WTC11 (cell line): ENCODE measurements around the gene LGR4. TPM values are rescaled to one million over a fixed set of nuclear protein-coding genes. Genes with fewer than 3 reads are reported as not detected.

Experiments
- ATAC-seq: fragments of 200-7000 bp; cut with Tn5 transposase; 2 replicates; pipeline ENCODE4 v1.10.0; 2021; ENCODE audit warnings: mild to moderate bottlenecking, moderate library complexity
- CTCF ChIA-PET: fragments of 300-600 bp; sonication (Branson Sonifier 250); formaldehyde crosslinking; loops from one replicate; lab custom pipeline; 2021; ENCODE audit warnings: antibody characterized with exemption; lab: Charles Lee
- POLR2A ChIA-PET: fragments of 350-600 bp; sonication (Branson Sonifier 250); formaldehyde crosslinking; loops from one replicate; lab custom pipeline; 2021; ENCODE audit warnings: antibody characterized with exemption; lab: Charles Lee
- DNase-seq: peaks from one replicate; pipeline ENCODE4 v3.0.0; 2021; ENCODE audit warnings: low spot score
- H3K27ac Mint-ChIP-seq: 2 replicates; pipeline ENCODE4 v1.8.0; 2021; ENCODE audit warnings: mixed read lengths
- H3K27me3 Mint-ChIP-seq: 2 replicates; pipeline ENCODE4 v1.8.0; 2021; ENCODE audit warnings: low read depth, mild to moderate bottlenecking, moderate library complexity, mixed read lengths
- H3K36me3 Mint-ChIP-seq: 2 replicates; pipeline ENCODE4 v1.8.0; 2021; ENCODE audit warnings: mixed read lengths
- H3K4me1 Mint-ChIP-seq: 2 replicates; pipeline ENCODE4 v1.8.0; 2022; ENCODE audit warnings: mixed read lengths
- H3K4me3 Mint-ChIP-seq: 2 replicates; pipeline ENCODE4 v1.8.0; 2021; ENCODE audit warnings: mild to moderate bottlenecking, moderate library complexity, mixed read lengths
- H3K9me3 Mint-ChIP-seq: 2 replicates; pipeline ENCODE4 v1.8.0; 2021; ENCODE audit warnings: mixed read lengths
- ATF2 ChIP-seq: sonication (generic); formaldehyde crosslinking; IDR thresholded peaks from 2 replicates; pipeline ENCODE4 v1.8.1; 2022; ENCODE audit warnings: low read depth, missing genetic modification reagents, borderline replicate concordance
- ATF3 ChIP-seq: sonication (generic); formaldehyde crosslinking; conservative IDR thresholded peaks from 2 replicates; pipeline ENCODE4 v1.8.1; 2022; ENCODE audit warnings: mild to moderate bottlenecking, missing genetic modification reagents
- ATF6 ChIP-seq: sonication (generic); formaldehyde crosslinking; IDR thresholded peaks from 2 replicates; pipeline ENCODE4 v1.8.1; 2023; ENCODE audit warnings: mild to moderate bottlenecking, missing genetic modification reagents
- JAZF1 ChIP-seq: fragments of 250-450 bp; sonication (Bioruptor Pico); IDR thresholded peaks from 2 replicates; pipeline ENCODE4 v1.9.0; 2021; ENCODE audit warnings: moderate library complexity, mild to moderate bottlenecking, inconsistent platforms
- MXD4 ChIP-seq: fragments of 250-450 bp; sonication (Bioruptor Pico); IDR thresholded peaks from 2 replicates; pipeline ENCODE4 v1.8.0; 2021; ENCODE audit warnings: mild to moderate bottlenecking, moderate library complexity, borderline replicate concordance
- NR3C1 ChIP-seq: sonication (generic); formaldehyde crosslinking; conservative IDR thresholded peaks from 2 replicates; pipeline ENCODE4 v1.8.1; 2023; ENCODE audit warnings: low read depth, mild to moderate bottlenecking, missing genetic modification reagents
- PREB ChIP-seq: sonication (generic); formaldehyde crosslinking; IDR thresholded peaks from 2 replicates; pipeline ENCODE4 v1.8.1; 2022; ENCODE audit warnings: mild to moderate bottlenecking, missing genetic modification reagents, moderate library complexity, borderline replicate concordance
- PRRX2 ChIP-seq: fragments of 250-450 bp; sonication (Bioruptor Pico); IDR thresholded peaks from 2 replicates; pipeline ENCODE4 v1.8.0; 2021; ENCODE audit warnings: mild to moderate bottlenecking
- SMAD4 ChIP-seq: sonication (generic); formaldehyde crosslinking; IDR thresholded peaks from 2 replicates; pipeline ENCODE4 v1.8.0; 2022; ENCODE audit warnings: mild to moderate bottlenecking, missing genetic modification reagents
- TEAD4 ChIP-seq: sonication (generic); formaldehyde crosslinking; IDR thresholded peaks from 2 replicates; pipeline ENCODE4 v1.8.0; 2022; ENCODE audit warnings: mild to moderate bottlenecking, missing genetic modification reagents
- USF1 ChIP-seq: sonication (generic); formaldehyde crosslinking; IDR thresholded peaks from 2 replicates; pipeline ENCODE4 v1.8.0; 2022; ENCODE audit warnings: mild to moderate bottlenecking, missing genetic modification reagents
- ZMAT4 ChIP-seq: fragments of 250-450 bp; sonication (Bioruptor Pico); IDR thresholded peaks from 2 replicates; pipeline ENCODE4 v1.9.0; 2021; ENCODE audit warnings: mild to moderate bottlenecking
- ZNF121 ChIP-seq: sonication (generic); formaldehyde crosslinking; IDR thresholded peaks from 2 replicates; pipeline ENCODE4 v1.8.0; 2023; ENCODE audit warnings: missing genetic modification reagents
- ZNF232 ChIP-seq: sonication (generic); formaldehyde crosslinking; IDR thresholded peaks from 2 replicates; pipeline ENCODE4 v1.8.0; 2022; ENCODE audit warnings: mild to moderate bottlenecking, missing genetic modification reagents
- ZNF416 ChIP-seq: fragments of 250-450 bp; sonication (Bioruptor Pico); IDR thresholded peaks from 2 replicates; pipeline ENCODE4 v1.9.0; 2021; ENCODE audit warnings: mild to moderate bottlenecking, inconsistent platforms
- ZNF425 ChIP-seq: fragments of 250-450 bp; sonication (Bioruptor Pico); conservative IDR thresholded peaks from 2 replicates; pipeline ENCODE4 v1.9.0; 2021; ENCODE audit warnings: mild to moderate bottlenecking
- ZNF512 ChIP-seq: sonication (generic); formaldehyde crosslinking; IDR thresholded peaks from 2 replicates; pipeline ENCODE4 v1.8.1; 2022; ENCODE audit warnings: missing genetic modification reagents, borderline replicate concordance
- total RNA-seq: library from RNA; stranded (reverse); gene quantifications from 3 replicates; pipeline ENCODE4 v1.2.3, GENCODE V29; 2021

LGR4 gene
- total RNA-seq, 1 experiment from 2014 or later, result 53.8 TPM

- DNase-seq (no peak), ATAC-seq (no peak)
- H3K27me3 Mint-ChIP-seq, result no peaks in the 10 kb centered on the region; the same call in 1 of the 2 replicates
- CTCF ChIA-PET, result no interaction called here
- no peak for TF ChIP-seq MXD4 (CRISPR knock-in tag)
- no peak for TF ChIP-seq ATF2 (CRISPR knock-in tag)
- TF ChIP-seq TEAD4 (CRISPR knock-in tag), result no peak
- TF ChIP-seq ATF6 (CRISPR knock-in tag), result no peak
- TF ChIP-seq USF1 (CRISPR knock-in tag), result no peak
- TF ChIP-seq SMAD4 (CRISPR knock-in tag), result no peak
- TF ChIP-seq ZNF416, result no peak
- TF ChIP-seq ZNF232 (CRISPR knock-in tag), result no peak
- no peak for TF ChIP-seq ZMAT4
- no peak for TF ChIP-seq ZNF121 (CRISPR knock-in tag)
- TF ChIP-seq ZNF425, result no peak
- TF ChIP-seq ATF3 (CRISPR knock-in tag), result no peak
- TF ChIP-seq PREB, result no peak
- TF ChIP-seq JAZF1 (CRISPR knock-in tag), result no peak
- TF ChIP-seq PRRX2, result no peak
- TF ChIP-seq ZNF512 (CRISPR knock-in tag), result no peak
- no peak for TF ChIP-seq NR3C1 (CRISPR knock-in tag)
- peaks cover 13% of the 10 kb centered on the region for H3K36me3 Mint-ChIP-seq
- peaks cover 23% of the 10 kb centered on the region for H3K4me1 Mint-ChIP-seq
- no peaks in the 10 kb centered on the region for H3K9me3 Mint-ChIP-seq
- peak overlapping the region; percentile 99 for H3K27ac Mint-ChIP-seq
- POLR2A ChIA-PET, result no interaction called here
- peak overlapping the region; percentile 100 for H3K4me3 Mint-ChIP-seq
These were observed 33.2 kb upstream of the LGR4 start for GRCh38 chr11:27505781-27506180.
